B cell (primary cell): ENCODE results near the gene NRIP3. TPM values are rescaled to one million over a fixed set of nuclear protein-coding genes. Genes with fewer than 3 reads are reported as not detected.

Experiments used
- ATAC-seq: fragments of 200-7000 bp; cut with Tn5 transposase; one replicate; pipeline ENCODE4 v1.10.0; 2021; ENCODE audit warnings: low read depth, mild to moderate bottlenecking, moderate number of reproducible peaks, moderate library complexity
- CTCF ChIA-PET: fragments of 350-600 bp; sonication (Branson Sonifier 250); formaldehyde crosslinking; loops from one replicate; lab custom pipeline; 2021; ENCODE audit warnings: antibody characterized with exemption, inconsistent platforms; lab: Charles Lee
- POLR2A ChIA-PET: fragments of 350-600 bp; sonication (Branson Sonifier 250); formaldehyde crosslinking; loops from one replicate; lab custom pipeline; 2021; ENCODE audit warnings: antibody characterized with exemption; lab: Charles Lee
- DNase-seq: peaks from one replicate; pipeline ENCODE4 v3.0.0; 2013
- H2AFZ ChIP-seq: 2 replicates; pipeline ENCODE4 v1.6.1; 2012; ENCODE audit warnings: mild to moderate bottlenecking, low read depth, low read length; ENCODE audit not compliant: insufficient read depth, poor library complexity, severe bottlenecking
- H3K27ac ChIP-seq, 2 donors: 1 replicate in 1 of 2; 2 replicates in 1 of 2; pipeline ENCODE4 v1.5.1; 2012 to 2013; ENCODE audit warnings: low read length in 2 of 2, mild to moderate bottlenecking in 2 of 2, moderate library complexity in 1 of 2
- H3K27me3 ChIP-seq, 4 experiments: fragments of 200-600 bp in 1 of 4; sonication (generic) in 1 of 4; replicated peaks in 1 of 4; 1 replicate in 2 of 4; 2 replicates in 2 of 4; pipeline versions ENCODE4 v1.6.1 to v1.7.0; 2013 to 2016; ENCODE audit warnings: low read length in 3 of 4, mild to moderate bottlenecking in 2 of 4, mixed read lengths in 1 of 4, moderate library complexity in 1 of 4; ENCODE audit not compliant: insufficient read depth in 4 of 4, control insufficient read depth in 3 of 4; ENCODE audit errors: control extremely low read depth in 1 of 4
- H3K36me3 ChIP-seq, 2 experiments: replicated peaks in 1 of 2; 1 replicate in 1 of 2; 2 replicates in 1 of 2; pipeline versions ENCODE4 v1.6.1 to v1.7.1; 2013; ENCODE audit warnings: low read length in 1 of 2; ENCODE audit not compliant: insufficient read depth in 2 of 2, control insufficient read depth in 1 of 2; ENCODE audit errors: control extremely low read depth in 1 of 2, extremely low read depth in 1 of 2
- H3K4me1 ChIP-seq, 2 donors: fragments of 200-600 bp in 1 of 2; sonication (generic) in 1 of 2; 1 replicate in 1 of 2; 2 replicates in 1 of 2; pipeline versions ENCODE4 v1.5.1 to v1.6.1; 2013 to 2017; ENCODE audit warnings: low read length in 2 of 2; ENCODE audit not compliant: control insufficient read depth in 2 of 2, insufficient read depth in 2 of 2
- H3K4me2 ChIP-seq: replicated peaks from 2 replicates; pipeline ENCODE3; 2012; ENCODE audit warnings: mild to moderate bottlenecking, low read depth, low read length; ENCODE audit not compliant: poor library complexity, severe bottlenecking
- H3K4me3 ChIP-seq, 5 experiments: fragments of 200-600 bp in 1 of 5; sonication (generic) in 1 of 5; 1 replicate in 3 of 5; 2 replicates in 2 of 5; pipeline versions ENCODE4 v1.5.1 to v1.7.0; 2011 to 2016; ENCODE audit warnings: low read length in 4 of 5, mild to moderate bottlenecking in 4 of 5, low read depth in 2 of 5, control low read depth in 1 of 5, moderate library complexity in 1 of 5; ENCODE audit not compliant: insufficient read depth in 1 of 5; ENCODE audit errors: control extremely low read depth in 1 of 5, extremely low read depth in 1 of 5
- H3K79me2 ChIP-seq: fragments of 200-600 bp; sonication (generic); one replicate; pipeline ENCODE4 v1.6.0; 2016; ENCODE audit warnings: low read length; ENCODE audit not compliant: control insufficient read depth, insufficient read depth
- H3K9ac ChIP-seq: fragments of 200-600 bp; sonication (generic); 2 replicates; pipeline ENCODE4 v1.6.1; 2017; ENCODE audit warnings: mild to moderate bottlenecking, low read length, moderate library complexity
- H3K9me3 ChIP-seq, 3 donors: one replicate each; pipeline versions ENCODE4 v1.6.1 to v1.7.1; 2013; ENCODE audit warnings: low read length in 2 of 3; ENCODE audit not compliant: control insufficient read depth in 2 of 3, insufficient read depth in 1 of 3; ENCODE audit errors: control extremely low read depth in 1 of 3
- H4K20me1 ChIP-seq: 2 replicates; pipeline ENCODE4 v1.6.0; 2012; ENCODE audit warnings: mild to moderate bottlenecking, low read length; ENCODE audit not compliant: insufficient read depth, control insufficient read depth, poor library complexity, severe bottlenecking
- H3K27ac Mint-ChIP-seq: one replicate; pipeline ENCODE4 v1.8.0; 2021; ENCODE audit warnings: mixed read lengths
- H3K27me3 Mint-ChIP-seq: one replicate; pipeline ENCODE4 v1.8.0; 2021; ENCODE audit warnings: mixed read lengths
- H3K4me1 Mint-ChIP-seq: one replicate; pipeline ENCODE4 v1.8.0; 2021; ENCODE audit warnings: mixed read lengths
- H3K4me3 Mint-ChIP-seq: one replicate; pipeline ENCODE4 v1.8.0; 2021; ENCODE audit warnings: mixed read lengths
- H3K9me3 Mint-ChIP-seq: one replicate; pipeline ENCODE4 v1.8.0; 2022; ENCODE audit warnings: mixed read lengths; ENCODE audit not compliant: insufficient read depth
- EZH2 ChIP-seq: IDR thresholded peaks from 2 replicates; pipeline ENCODE4 v1.6.1; 2012; ENCODE audit warnings: borderline replicate concordance, low read depth, mild to moderate bottlenecking, moderate library complexity, low read length; ENCODE audit not compliant: insufficient read depth, poor library complexity, severe bottlenecking
- WGBS: methylation state at CpG from one replicate; pipeline ENCODE4 v1.1.5; 2013; ENCODE audit warnings: missing lambda C conversion rate; ENCODE audit not compliant: insufficient coverage; 5-methylcytosine and 5-hydroxymethylcytosine counted together
- intact Hi-C: fragments of 100-400 bp; cut with micrococcal nuclease; formaldehyde crosslinking; loops from one replicate; pipeline ENCODE4 v1.10.0; 2022
- polyA plus RNA-seq: library from polyadenylated mRNA; depleted of rRNA; stranded (reverse); fragments of >200 nt; gene quantifications from 2 replicates; pipeline ENCODE4 v1.2.3, GENCODE V29; 2012
- total RNA-seq, 2 donors: library from RNA; stranded (reverse); fragments of 120-200 nt in 1 of 2; gene quantifications; 1 replicate in 1 of 2; 2 replicates in 1 of 2; pipeline versions ENCODE4 v1.2.3 to v1.2.4, GENCODE V29; 2013 to 2022
- TF ChIP-seq, protein P1 (sequence below): fragments of 200-600 bp; IDR thresholded peaks from one replicate; pipeline ENCODE4 v1.8.0; 2022; ENCODE audit warnings: antibody characterized with exemption, mild to moderate bottlenecking

NRIP3 gene
- total and polyA plus RNA-seq, 2 donors (not counting 1 experiment from before 2014, with no cell fraction given) = 0.13 to 0.59 TPM

DNA sequence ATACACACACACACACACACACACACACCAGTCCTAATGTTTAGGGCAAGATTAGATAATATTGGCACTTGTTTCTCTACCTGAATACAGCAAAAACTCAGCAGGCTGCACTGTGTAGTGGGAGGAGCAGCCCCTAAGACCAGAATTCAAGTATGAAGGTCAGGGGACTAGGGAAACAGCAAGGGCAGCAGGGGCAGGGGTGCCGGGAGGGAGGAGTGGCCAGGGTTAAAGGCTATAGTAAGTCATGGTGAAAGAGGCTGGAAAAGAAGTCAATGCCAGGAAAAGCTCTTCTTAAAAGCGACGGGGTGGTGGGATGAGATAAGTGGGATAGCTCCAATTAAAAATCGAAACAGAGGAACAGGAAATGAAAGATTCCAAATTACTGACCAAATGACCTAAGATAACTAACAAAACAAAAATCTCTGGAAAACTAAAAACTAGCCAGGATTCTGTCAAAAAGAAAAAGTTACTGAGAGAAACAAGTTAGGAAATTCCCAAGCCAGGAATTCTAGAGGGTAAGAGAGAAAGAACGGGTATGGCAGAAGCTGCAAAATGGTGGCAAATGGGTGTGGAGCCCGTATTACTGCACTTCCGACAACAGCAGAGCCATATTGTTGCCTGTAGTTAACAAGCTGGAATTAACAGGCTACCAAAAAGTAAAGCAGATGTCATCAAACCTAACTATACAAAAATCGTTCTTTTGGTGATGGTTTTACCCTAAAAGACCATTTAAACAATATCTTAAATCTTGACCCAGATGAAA, 62.3 kb downstream of the NRIP3 start:
- Mint-ChIP-seq H3K27ac (no peak overlapping the region), H3K9me3 (no peaks in the 10 kb centered on the region), H3K4me3 (no peak overlapping the region), H3K27me3 (peaks cover 9% of the 10 kb centered on the region), H3K4me1 (peaks cover 3% of the 10 kb centered on the region)
- Histone ChIP-seq H3K9me3 (no peaks in the 10 kb centered on the region), H4K20me1 (no peaks in the 10 kb centered on the region), H3K4me1 (no peaks in the 10 kb centered on the region), H2AFZ (no peak overlapping the region), H3K79me2 (no peaks in the 10 kb centered on the region), H3K4me2 (no peak overlapping the region), H3K4me3 (no peak overlapping the region), H3K9ac (no peak overlapping the region), H3K27ac (no peak overlapping the region), H3K36me3 (no peaks in the 10 kb centered on the region), H3K27me3 (no peaks in the 10 kb centered on the region)
- intact Hi-C loops = no loop called here
- DNase-seq = no peak
- WGBS = 93% methylated on average over 2 of the region's 8 CpGs
- ChIA-PET POLR2A (no interaction called here), CTCF (no interaction called here)
- TF ChIP-seq EZH2 = no peak
- TF ChIP-seq, protein P1, sequence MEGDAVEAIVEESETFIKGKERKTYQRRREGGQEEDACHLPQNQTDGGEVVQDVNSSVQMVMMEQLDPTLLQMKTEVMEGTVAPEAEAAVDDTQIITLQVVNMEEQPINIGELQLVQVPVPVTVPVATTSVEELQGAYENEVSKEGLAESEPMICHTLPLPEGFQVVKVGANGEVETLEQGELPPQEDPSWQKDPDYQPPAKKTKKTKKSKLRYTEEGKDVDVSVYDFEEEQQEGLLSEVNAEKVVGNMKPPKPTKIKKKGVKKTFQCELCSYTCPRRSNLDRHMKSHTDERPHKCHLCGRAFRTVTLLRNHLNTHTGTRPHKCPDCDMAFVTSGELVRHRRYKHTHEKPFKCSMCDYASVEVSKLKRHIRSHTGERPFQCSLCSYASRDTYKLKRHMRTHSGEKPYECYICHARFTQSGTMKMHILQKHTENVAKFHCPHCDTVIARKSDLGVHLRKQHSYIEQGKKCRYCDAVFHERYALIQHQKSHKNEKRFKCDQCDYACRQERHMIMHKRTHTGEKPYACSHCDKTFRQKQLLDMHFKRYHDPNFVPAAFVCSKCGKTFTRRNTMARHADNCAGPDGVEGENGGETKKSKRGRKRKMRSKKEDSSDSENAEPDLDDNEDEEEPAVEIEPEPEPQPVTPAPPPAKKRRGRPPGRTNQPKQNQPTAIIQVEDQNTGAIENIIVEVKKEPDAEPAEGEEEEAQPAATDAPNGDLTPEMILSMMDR = no peak
- no peak for ATAC-seq

DNA sequence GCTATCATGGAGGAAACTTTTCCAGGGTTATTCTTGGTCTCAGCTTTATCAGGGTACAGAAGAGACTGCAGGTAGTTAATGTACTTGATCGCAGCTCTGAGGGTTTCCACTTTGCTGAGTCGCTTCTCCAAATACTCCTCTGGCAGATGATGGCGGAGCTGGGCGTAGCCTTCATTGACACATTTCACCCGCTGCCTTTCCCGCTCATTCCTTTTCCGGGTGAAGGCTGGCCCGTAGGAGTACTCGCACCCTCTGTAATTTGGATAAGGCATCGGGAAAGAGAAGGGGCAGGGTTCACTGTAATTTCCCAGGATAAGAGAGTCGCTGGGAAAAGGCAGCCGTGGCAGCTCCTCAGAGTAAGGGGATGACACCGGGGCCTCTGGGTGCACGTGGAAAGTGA, 66.1 kb downstream of the NRIP3 start:
- no peak for DNase-seq
- Histone ChIP-seq H3K27ac (no peak overlapping the region), H3K4me3 (no peak overlapping the region), H3K79me2 (no peaks in the 10 kb centered on the region), H2AFZ (no peak overlapping the region), H3K27me3 (no peaks in the 10 kb centered on the region), H3K4me2 (no peak overlapping the region), H3K9ac (no peak overlapping the region), H3K9me3 (no peaks in the 10 kb centered on the region), H3K4me1 (no peaks in the 10 kb centered on the region), H4K20me1 (no peaks in the 10 kb centered on the region), H3K36me3 (no peaks in the 10 kb centered on the region)
- Mint-ChIP-seq H3K4me3 (no peak overlapping the region), H3K27me3 (peaks cover 9% of the 10 kb centered on the region), H3K9me3 (no peaks in the 10 kb centered on the region), H3K27ac (no peak overlapping the region), H3K4me1 (peaks cover 3% of the 10 kb centered on the region)
- no peak for ATAC-seq
- no peak for TF ChIP-seq EZH2
- TF ChIP-seq, protein P1 = no peak
- CTCF ChIA-PET = interaction anchor here (1.1 kb wide), 1 partner anchor 22 kb away, joined by 7 read pairs; no protein-coding TSS in a partner anchor
- WGBS = 91% methylated on average over 13 of the region's 14 CpGs
- intact Hi-C loops = no loop called here
- POLR2A ChIA-PET = no interaction called here
